OCI-LY7 (cell line): ENCODE measurements around the gene KANK2. TPM values are rescaled to one million over a fixed set of nuclear protein-coding genes. Genes with fewer than 3 reads are reported as not detected.

Source experiments
- BruUV-seq: library from RNA; stranded (reverse); fragments of 400-500 nt; replicated peaks from 2 replicates; lab custom pipeline; 2021; lab: Mats Ljungman, UMichigan
- CTCF ChIA-PET: fragments of 300-600 bp; sonication (Branson Sonifier 250); formaldehyde crosslinking; loops from one replicate; lab custom pipeline; 2022; ENCODE audit warnings: antibody characterized with exemption; ENCODE audit not compliant: unreplicated experiment; lab: Charles Lee
- POLR2A ChIA-PET: fragments of 300-600 bp; sonication (Branson Sonifier 250); formaldehyde crosslinking; loops from one replicate; lab custom pipeline; 2022; ENCODE audit warnings: antibody characterized with exemption; lab: Charles Lee
- DNase-seq: peaks from one replicate; pipeline ENCODE4 v3.0.0-alpha.2; 2015; ENCODE audit warnings: low spot score
- H2AFZ ChIP-seq: fragments of 200-600 bp; sonication (generic), shearing (Covaris generic); 2 replicates; pipeline ENCODE4 v1.6.1; 2014; ENCODE audit warnings: mild to moderate bottlenecking, antibody characterized with exemption, low read length, moderate library complexity
- H3K27ac ChIP-seq: fragments of 200-600 bp; sonication (generic); 2 replicates; pipeline ENCODE4 v1.5.1; 2014; ENCODE audit warnings: mixed run types, low read depth, mild to moderate bottlenecking, moderate library complexity, low read length, inconsistent platforms; ENCODE audit not compliant: poor library complexity, severe bottlenecking
- H3K36me3 ChIP-seq: fragments of 200-600 bp; sonication (generic); 2 replicates; pipeline ENCODE4 v1.6.1; 2014; ENCODE audit warnings: mild to moderate bottlenecking, antibody characterized with exemption, low read length, moderate library complexity, mixed read lengths; ENCODE audit not compliant: insufficient read depth
- H3K4me1 ChIP-seq: fragments of 200-600 bp; sonication (generic); 2 replicates; pipeline ENCODE4 v1.5.1; 2014; ENCODE audit warnings: mild to moderate bottlenecking, low read length; ENCODE audit not compliant: insufficient read depth, poor library complexity, severe bottlenecking
- H3K4me2 ChIP-seq: fragments of 200-600 bp; sonication (generic); 2 replicates; pipeline ENCODE4 v1.6.1; 2014; ENCODE audit warnings: mild to moderate bottlenecking, low read length
- H3K4me3 ChIP-seq: fragments of 200-600 bp; sonication (generic); 2 replicates; pipeline ENCODE4 v1.5.1; 2014; ENCODE audit warnings: mild to moderate bottlenecking, low read depth, low read length; ENCODE audit not compliant: poor library complexity, severe bottlenecking
- H3K79me2 ChIP-seq: fragments of 200-600 bp; sonication (generic); 2 replicates; pipeline ENCODE4 v1.6.1; 2016; ENCODE audit warnings: low read depth, mild to moderate bottlenecking, low read length, moderate library complexity, mixed read lengths; ENCODE audit not compliant: insufficient read depth
- H3K9me2 ChIP-seq: fragments of 200-600 bp; sonication (generic); 2 replicates; pipeline ENCODE4 v1.6.1; 2016; ENCODE audit warnings: mild to moderate bottlenecking, low read length, mixed read lengths; ENCODE audit not compliant: insufficient read depth
- H3K9me3 ChIP-seq: fragments of 200-600 bp; sonication (generic); 2 replicates; pipeline ENCODE4 v1.6.1; 2014; ENCODE audit warnings: mild to moderate bottlenecking, mixed run types, low read length, mixed read lengths
- H4K20me1 ChIP-seq: fragments of 200-600 bp; sonication (generic); 2 replicates; pipeline ENCODE4 v1.6.1; 2014; ENCODE audit warnings: mild to moderate bottlenecking, antibody characterized with exemption, low read length, moderate library complexity, mixed read lengths; ENCODE audit not compliant: insufficient read depth
- CTCF ChIP-seq: fragments of 200-600 bp; sonication (generic); conservative IDR thresholded peaks from 2 replicates; pipeline ENCODE4 v1.5.1; 2014; ENCODE audit warnings: mild to moderate bottlenecking, antibody characterized with exemption, low read length, moderate library complexity, mixed read lengths
- EZH2phosphoT487 ChIP-seq: fragments of 200-600 bp; sonication (generic); IDR thresholded peaks from 2 replicates; pipeline ENCODE4 v1.6.1; 2018; ENCODE audit warnings: low read depth, borderline replicate concordance, mild to moderate bottlenecking, mixed run types, antibody characterized with exemption, low read length, moderate library complexity, mixed read lengths
- intact Hi-C: fragments of 100-400 bp; cut with micrococcal nuclease; formaldehyde crosslinking; loops from one replicate; pipeline ENCODE4 v1.10.0; 2022; ENCODE audit not compliant: unreplicated experiment
- total RNA-seq, 2 experiments: library from RNA; depleted of rRNA in 1 of 2; stranded (reverse); fragments of >200 nt in 1 of 2; shearing (Covaris generic) in 1 of 2; gene quantifications; 2 replicates each; pipeline ENCODE4 v1.2.3, GENCODE V29; 2014 to 2022

KANK2 gene
- total RNA-seq, 2 experiments from 2014 or later, result 174 to 186 TPM

- no peak overlapping the region for H3K4me2 ChIP-seq
- no peaks in the 10 kb centered on the region for H4K20me1 ChIP-seq
- H3K4me1 ChIP-seq, result no peaks in the 10 kb centered on the region
- H3K27ac ChIP-seq, result no peak overlapping the region
- BruUV-seq, result no TSS peak
- H3K9me3 ChIP-seq, result no peaks in the 10 kb centered on the region
- no peak overlapping the region for H3K4me3 ChIP-seq
- TF ChIP-seq EZH2phosphoT487 (no peak), CTCF (no peak)
- intact Hi-C loops, result no loop called here
- H3K9me2 ChIP-seq, result no peaks in the 10 kb centered on the region
- no peak for DNase-seq
- H2AFZ ChIP-seq, result no peak overlapping the region
- no peaks in the 10 kb centered on the region for H3K79me2 ChIP-seq
- peaks cover 73% of the 10 kb centered on the region for H3K36me3 ChIP-seq
- POLR2A ChIA-PET, result interaction anchor here (0.7 kb wide), 1 partner anchor 295 kb away, joined by 4 read pairs; the partner anchor contains the start of gene CARM1
- CTCF ChIA-PET, result no interaction called here
These were observed 30.8 kb downstream of the KANK2 start for GRCh38 chr19:11166281-11167142.

GRCh38 chr19:11165486-11166030, 31.8 kb downstream of the KANK2 start:
- Histone ChIP-seq H3K36me3 (peaks cover 67% of the 10 kb centered on the region), H2AFZ (no peak overlapping the region), H3K27ac (no peak overlapping the region), H3K9me3 (no peaks in the 10 kb centered on the region), H3K9me2 (no peaks in the 10 kb centered on the region), H3K4me2 (no peak overlapping the region), H3K4me1 (no peaks in the 10 kb centered on the region), H3K4me3 (no peak overlapping the region), H4K20me1 (no peaks in the 10 kb centered on the region), H3K79me2 (no peaks in the 10 kb centered on the region)
- CTCF ChIA-PET, result no interaction called here
- TF ChIP-seq EZH2phosphoT487, result no peak
- TF ChIP-seq CTCF, result no peak
- POLR2A ChIA-PET, result no interaction called here
- no peak for DNase-seq
- no TSS peak for BruUV-seq
- intact Hi-C loops, result no loop called here
